Mucosa of stomach (tissue), 1 donor: Measurements from ENCODE around the gene CCDC83.
"Not testable (repeated sequence)": the region's sequence is repeated elsewhere in the genome, so short reads cannot be mapped to it uniquely, and the experiment has no call there.

Source experiments
- H3K27me3 ChIP-seq: one replicate; pipeline ENCODE4 v1.7.0; 2013; ENCODE audit warnings: mild to moderate bottlenecking, low read length; ENCODE audit not compliant: control insufficient read depth, insufficient read depth
- H3K36me3 ChIP-seq: one replicate; pipeline ENCODE4 v1.7.0; 2013; ENCODE audit warnings: low read length; ENCODE audit not compliant: control insufficient read depth, insufficient read depth
- H3K4me1 ChIP-seq: one replicate; pipeline ENCODE4 v1.7.0; 2013; ENCODE audit warnings: mild to moderate bottlenecking, low read length; ENCODE audit not compliant: control insufficient read depth, insufficient read depth
- H3K4me3 ChIP-seq: one replicate; pipeline ENCODE4 v1.7.0; 2013; ENCODE audit warnings: low read length
- H3K9ac ChIP-seq: one replicate; pipeline ENCODE4 v1.7.0; 2013; ENCODE audit warnings: mild to moderate bottlenecking, low read length, moderate library complexity
- H3K9me3 ChIP-seq: one replicate; pipeline ENCODE4 v1.7.0; 2013; ENCODE audit warnings: mild to moderate bottlenecking, low read length, moderate library complexity; ENCODE audit not compliant: control insufficient read depth
- donor health status: Pancreatic carcinoma.

The CCDC83 gene

DNA sequence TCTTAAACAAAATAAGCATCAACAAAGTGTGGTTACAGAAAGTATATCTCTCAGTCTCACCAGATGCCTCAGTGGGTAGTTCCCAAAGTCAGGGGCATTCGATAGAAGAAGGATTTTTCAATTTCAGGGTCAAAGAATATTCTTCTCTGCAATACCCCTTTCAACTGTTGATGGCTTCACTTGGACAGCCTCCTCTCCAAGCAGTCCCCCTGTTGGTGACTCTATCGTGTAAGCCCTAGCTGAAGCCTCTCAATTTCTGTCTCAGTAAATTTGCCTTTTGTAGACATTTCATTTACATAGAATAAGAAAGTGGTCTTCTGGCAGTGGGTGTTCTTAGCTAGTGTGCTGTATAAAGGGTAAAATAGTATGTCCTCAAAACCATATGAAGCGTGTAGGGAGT lies 11.3 kb upstream of the CCDC83 start:
- Histone ChIP-seq H3K4me3 (no peak overlapping the region), H3K9me3 (no peaks in the 10 kb centered on the region), H3K4me1 (peaks cover 16% of the 10 kb centered on the region), H3K9ac (no peak overlapping the region), H3K27me3 (no peaks in the 10 kb centered on the region), H3K36me3 (no peaks in the 10 kb centered on the region)

DNA sequence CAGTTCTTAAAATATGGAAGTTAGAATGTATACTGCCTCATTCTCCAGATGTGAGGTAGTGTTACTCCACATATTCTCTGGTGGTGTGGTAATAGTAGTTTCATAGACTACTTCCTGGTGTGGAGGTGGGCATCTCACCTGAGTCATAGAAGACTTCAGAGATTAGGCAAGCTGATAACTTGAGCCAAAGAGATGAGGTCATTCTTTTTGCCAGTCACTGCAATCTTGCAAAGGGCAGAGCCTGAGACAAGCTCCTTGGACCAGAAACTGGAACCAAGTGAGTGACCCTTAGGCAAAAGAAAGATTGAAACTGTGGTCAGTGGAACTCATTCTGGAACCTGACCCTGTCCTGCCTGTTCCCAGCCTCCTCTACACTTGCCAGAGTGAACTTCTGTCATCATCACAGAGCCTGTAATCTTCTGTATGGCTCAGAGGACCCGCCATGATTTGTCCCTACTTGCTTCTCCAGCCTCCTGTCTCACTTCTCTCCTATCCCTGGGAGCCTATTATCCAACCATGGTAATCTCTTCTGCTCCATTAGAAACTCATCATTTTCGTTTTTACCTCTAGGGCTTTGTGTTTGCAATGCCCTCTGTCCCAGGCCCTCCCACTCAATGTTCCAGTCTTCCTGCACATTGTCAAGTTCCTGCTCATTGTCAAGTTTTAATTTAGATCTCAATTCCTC lies 10.6 kb upstream of the CCDC83 start:
- Histone ChIP-seq H3K4me3 (no peak overlapping the region), H3K9ac (no peak overlapping the region), H3K4me1 (peaks cover 16% of the 10 kb centered on the region), H3K9me3 (no peaks in the 10 kb centered on the region), H3K36me3 (no peaks in the 10 kb centered on the region), H3K27me3 (no peaks in the 10 kb centered on the region)

DNA sequence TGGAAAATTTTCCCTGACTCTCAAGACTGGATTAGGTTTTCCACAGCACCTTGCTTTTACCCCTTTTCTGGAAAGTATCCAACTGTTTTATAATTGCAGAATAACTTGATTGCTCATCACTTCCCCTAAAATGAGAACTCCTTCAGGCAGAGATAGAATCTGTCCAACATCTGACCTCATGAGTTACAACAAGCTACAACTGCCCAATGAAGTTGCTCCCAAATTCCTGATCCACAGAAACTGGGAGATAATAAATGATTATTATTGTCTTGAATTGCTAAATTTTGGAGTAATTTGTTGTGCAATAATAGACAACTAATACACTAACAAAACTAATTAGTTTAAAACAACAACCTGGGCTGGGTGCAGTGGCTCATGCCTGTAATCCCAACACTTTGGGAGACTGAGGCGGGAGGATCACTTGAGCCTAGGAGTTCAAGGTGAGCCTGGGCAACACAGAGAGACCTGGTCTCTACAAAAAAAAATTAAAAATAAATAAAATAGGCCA lies 10.0 kb upstream of the CCDC83 start:
- Histone ChIP-seq H3K27me3 (no peaks in the 10 kb centered on the region), H3K36me3 (no peaks in the 10 kb centered on the region), H3K9me3 (no peaks in the 10 kb centered on the region), H3K4me1 (peaks cover 16% of the 10 kb centered on the region), H3K9ac (no peak overlapping the region), H3K4me3 (no peak overlapping the region)

DNA sequence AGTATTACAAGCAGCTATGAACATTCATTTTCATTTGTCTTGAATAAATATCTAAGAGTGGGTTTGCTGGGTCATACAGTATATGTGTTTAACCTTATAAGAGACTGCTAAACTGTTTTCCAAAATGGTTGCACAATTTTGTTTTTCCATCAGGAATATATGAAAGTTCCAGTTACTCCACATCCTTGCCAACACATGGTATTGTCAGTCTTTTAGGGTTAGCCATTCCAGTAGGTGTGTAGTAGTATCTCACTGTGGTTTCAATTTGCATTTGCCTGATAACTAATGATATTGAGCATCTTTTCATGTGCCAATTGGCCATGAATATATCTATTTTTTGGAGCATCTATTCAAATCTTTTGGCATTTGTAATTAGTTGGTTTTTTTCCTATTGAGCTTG lies 7.7 kb upstream of the CCDC83 start:
- Histone ChIP-seq H3K9me3 (no peaks in the 10 kb centered on the region), H3K9ac (no peak overlapping the region), H3K4me1 (peaks cover 16% of the 10 kb centered on the region), H3K27me3 (no peaks in the 10 kb centered on the region), H3K36me3 (no peaks in the 10 kb centered on the region), H3K4me3 (no peak overlapping the region)

DNA sequence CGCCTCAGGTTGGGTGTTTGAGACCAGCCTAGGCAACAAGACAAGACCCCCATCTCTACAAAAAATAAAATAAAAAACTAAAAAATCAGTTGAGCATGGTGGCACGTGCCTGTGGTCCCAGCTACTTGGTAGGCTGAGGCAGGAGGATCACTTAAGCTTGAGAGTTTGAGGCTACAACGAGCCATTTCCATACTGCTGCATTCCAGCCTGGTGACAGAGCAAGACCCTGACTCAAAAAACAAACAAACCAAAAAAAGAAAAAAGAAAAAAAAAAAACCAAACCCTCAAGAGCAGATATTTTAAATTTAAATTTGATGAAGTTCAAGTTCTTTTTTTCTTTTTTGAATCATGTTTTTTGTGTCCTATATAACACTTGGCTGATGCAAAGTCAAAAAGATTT lies 7.2 kb upstream of the CCDC83 start:
- Histone ChIP-seq H3K9me3 (no peaks in the 10 kb centered on the region), H3K4me1 (peaks cover 16% of the 10 kb centered on the region), H3K4me3 (no peak overlapping the region), H3K36me3 (no peaks in the 10 kb centered on the region), H3K9ac (no peak overlapping the region), H3K27me3 (no peaks in the 10 kb centered on the region)

DNA sequence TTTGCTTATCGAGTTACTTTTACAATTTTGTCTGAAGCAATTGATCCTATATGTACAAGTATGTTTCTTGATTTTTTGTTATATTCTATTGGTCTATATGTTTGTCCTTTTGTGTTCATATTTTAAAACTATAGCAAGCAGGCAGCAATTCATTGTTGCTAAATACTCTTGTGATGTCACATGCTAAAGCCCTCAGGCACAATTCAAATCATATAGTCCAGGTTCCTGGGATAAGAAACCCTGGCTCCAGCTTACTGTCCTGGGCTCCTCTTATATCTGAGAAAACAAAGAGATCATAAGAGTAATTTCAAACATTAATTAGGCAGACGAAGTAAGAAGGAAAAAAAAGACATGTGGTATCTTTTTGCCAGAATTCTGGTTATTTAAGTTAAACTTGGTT lies 6.6 kb upstream of the CCDC83 start:
- Histone ChIP-seq H3K9ac (no peak overlapping the region), H3K9me3 (no peaks in the 10 kb centered on the region), H3K27me3 (no peaks in the 10 kb centered on the region), H3K4me1 (peaks cover 16% of the 10 kb centered on the region), H3K4me3 (no peak overlapping the region), H3K36me3 (no peaks in the 10 kb centered on the region)

DNA sequence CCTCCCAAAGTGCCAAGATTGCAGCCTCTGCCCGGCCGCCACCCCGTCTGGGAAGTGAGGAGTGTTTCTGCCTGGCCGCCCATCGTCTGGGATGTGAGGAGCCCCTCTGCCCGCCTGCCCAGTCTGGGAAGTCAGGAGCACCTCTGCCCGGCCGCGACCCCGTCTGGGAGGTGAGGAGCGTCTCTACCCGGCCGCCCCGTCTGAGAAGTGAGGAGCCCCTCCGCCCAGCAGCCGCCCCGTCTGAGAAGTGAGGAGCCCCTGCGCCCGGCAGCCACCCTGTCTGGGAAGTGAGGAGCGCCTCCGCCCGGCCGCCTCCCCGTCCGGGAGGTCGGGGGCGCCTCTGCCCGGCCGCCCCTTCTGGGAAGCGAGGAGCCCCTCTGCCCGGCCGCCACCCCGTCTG lies 2.4 kb upstream of the CCDC83 start:
- H3K27me3 ChIP-seq, H3K36me3 ChIP-seq, H3K9me3 ChIP-seq, H3K4me3 ChIP-seq, H3K9ac ChIP-seq, H3K4me1 ChIP-seq: not testable (repeated sequence)

DNA sequence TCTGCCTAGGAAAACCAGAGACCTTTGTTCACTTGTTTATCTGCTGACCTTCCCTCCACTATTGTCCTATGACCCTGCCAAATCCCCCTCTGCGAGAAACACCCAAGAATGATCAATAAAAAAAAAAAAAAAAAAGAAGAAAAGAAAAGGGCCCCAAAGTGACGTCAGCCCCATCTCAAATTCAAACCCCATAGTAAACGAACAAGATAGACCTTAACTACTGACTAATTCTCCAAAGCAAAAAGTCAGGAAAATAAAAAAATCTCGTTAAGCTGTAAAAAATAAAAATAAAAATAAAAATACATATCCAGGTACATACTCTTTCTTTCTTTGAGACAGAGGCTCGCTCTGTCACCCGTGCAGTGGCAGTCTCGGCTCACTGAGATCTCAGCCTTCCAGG lies 1.6 kb upstream of the CCDC83 start:
- not testable (repeated sequence) for H3K4me3 ChIP-seq, H3K9ac ChIP-seq

DNA sequence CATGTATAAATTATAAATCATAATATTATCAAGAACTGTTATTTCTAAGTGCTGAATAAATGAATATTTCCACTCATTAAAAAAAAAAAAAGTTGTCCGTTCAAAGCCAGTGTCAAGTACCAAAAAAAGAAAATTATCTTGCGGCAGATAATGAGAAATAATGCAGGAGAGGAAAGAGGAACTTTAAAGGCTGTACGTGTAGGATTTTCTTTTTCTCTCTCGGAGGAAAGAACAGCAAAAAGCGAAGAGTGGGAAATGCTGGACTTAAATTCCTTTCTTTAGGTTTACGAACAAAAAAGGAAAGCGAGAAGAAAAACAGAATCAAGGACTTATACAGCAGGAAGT lies 999 bp upstream of the CCDC83 start:
- no peaks in the 10 kb centered on the region for H3K27me3 ChIP-seq
- H3K9ac ChIP-seq, result peak overlapping the region; percentile 74
- H3K4me3 ChIP-seq, result peak overlapping the region; percentile 32
- peaks cover 6% of the 10 kb centered on the region for H3K4me1 ChIP-seq
- H3K36me3 ChIP-seq, result no peaks in the 10 kb centered on the region
- no peaks in the 10 kb centered on the region for H3K9me3 ChIP-seq

More for the DNA sequence above, 1.6 kb upstream of the CCDC83 start:
- not testable (repeated sequence) for H3K36me3 ChIP-seq, H3K9me3 ChIP-seq, H3K4me1 ChIP-seq, H3K27me3 ChIP-seq

DNA sequence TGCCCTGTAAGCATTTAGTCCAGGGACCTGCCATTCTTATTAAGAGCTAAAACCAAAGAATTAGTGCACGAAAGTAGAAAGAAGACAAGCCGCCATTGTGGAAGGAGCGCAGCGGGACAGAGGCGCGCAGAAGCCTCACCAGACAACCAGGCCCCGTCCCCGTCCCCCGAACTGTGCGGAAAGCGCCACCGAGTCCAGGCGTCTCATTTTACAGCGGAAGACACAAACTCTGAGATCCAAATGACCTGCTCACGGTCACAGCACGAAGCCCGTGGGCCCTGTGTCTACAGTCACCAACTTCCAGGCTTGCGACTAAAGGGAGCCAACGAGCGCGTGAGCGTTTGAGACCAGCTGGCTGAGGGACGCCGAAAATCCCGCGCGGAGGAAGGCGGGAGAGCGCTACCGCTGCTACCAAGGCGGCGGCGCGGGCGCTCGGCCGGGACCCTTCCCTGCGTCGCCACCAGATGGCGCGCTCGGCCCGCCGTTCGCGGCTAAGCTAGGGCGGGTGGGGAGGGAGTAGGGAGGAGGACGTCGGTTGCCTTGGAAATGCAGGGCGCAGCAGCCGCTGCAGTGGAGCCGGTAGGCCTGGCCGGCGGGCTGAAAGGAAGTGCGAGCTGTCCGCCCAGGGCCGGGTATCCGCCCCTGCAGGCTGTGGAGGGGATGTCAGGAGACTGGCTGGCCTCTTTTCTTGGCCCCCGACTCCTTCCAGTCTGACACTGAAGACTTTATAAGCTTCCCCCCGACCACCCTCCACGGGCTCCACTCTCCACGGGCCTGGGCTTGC lies 434 bp upstream of the CCDC83 start:
- Histone ChIP-seq H3K9ac (peak overlapping the region; percentile 74), H3K4me1 (peaks cover 6% of the 10 kb centered on the region), H3K9me3 (no peaks in the 10 kb centered on the region), H3K27me3 (no peaks in the 10 kb centered on the region), H3K36me3 (no peaks in the 10 kb centered on the region), H3K4me3 (peak overlapping the region; percentile 32)

DNA sequence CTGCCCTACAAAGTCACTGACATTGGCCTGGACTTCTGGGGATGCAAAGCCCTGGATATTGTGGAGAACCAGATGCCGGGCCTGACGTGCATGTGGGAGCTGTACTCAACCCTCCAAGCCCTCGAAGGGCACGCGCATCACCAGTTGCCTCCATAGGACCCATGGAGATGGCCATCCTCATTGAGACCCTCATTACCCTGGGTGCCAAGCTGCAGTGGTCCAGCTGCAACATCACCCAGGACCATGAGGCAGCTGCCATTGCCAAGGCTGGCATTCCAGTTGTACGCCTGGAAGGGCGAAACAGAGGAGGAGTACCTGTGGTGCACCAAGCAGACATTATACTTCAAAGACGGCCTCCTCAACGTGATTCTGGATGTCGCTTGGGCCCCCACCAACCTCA lies 1.9 kb downstream of the CCDC83 start:
- Histone ChIP-seq H3K9me3 (no peaks in the 10 kb centered on the region), H3K4me1 (peaks cover 6% of the 10 kb centered on the region), H3K9ac (no peak overlapping the region), H3K27me3 (no peaks in the 10 kb centered on the region), H3K36me3 (no peaks in the 10 kb centered on the region), H3K4me3 (no peak overlapping the region)

DNA sequence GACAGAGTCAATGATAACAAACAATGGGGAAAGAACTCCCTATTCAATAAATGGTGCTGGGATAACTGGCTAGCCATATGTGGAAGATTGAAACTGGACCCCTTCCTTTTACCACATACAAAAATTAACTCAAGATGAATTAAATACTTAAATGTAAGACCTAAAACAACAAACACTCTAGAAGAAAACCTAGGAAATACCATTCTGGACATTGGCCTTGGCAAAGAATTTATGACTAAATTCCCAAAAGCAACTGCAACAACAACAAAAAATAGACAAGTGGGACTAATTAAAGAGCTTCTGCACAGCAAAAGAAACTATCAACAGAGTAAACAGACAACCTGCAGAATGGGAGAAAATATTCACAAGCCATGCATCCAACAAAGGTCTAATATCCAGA lies 4.4 kb downstream of the CCDC83 start:
- H3K9me3 ChIP-seq, H3K4me3 ChIP-seq, H3K4me1 ChIP-seq, H3K36me3 ChIP-seq, H3K27me3 ChIP-seq, H3K9ac ChIP-seq: not testable (repeated sequence)
